NCI-H69 (cell line): ENCODE results near the gene PHF21A.
A peak's percentile ranks its signal among the peaks of the same experiment; 100 is the strongest.
"Not testable (repeated sequence)": the region's sequence is repeated elsewhere in the genome, so short reads cannot be mapped to it uniquely, and the experiment has no call there.

Experiments
- DNase-seq: peaks from one replicate; lab custom pipeline; 2025; lab: John Stamatoyannopoulos, UW

PHF21A gene

GRCh38 chr11:46036009-46036408, 85.2 kb downstream of the PHF21A start:
- DNase-seq = no peak

GRCh38 chr11:46034041-46034440, 87.2 kb downstream of the PHF21A start:
- no peak for DNase-seq

DNA sequence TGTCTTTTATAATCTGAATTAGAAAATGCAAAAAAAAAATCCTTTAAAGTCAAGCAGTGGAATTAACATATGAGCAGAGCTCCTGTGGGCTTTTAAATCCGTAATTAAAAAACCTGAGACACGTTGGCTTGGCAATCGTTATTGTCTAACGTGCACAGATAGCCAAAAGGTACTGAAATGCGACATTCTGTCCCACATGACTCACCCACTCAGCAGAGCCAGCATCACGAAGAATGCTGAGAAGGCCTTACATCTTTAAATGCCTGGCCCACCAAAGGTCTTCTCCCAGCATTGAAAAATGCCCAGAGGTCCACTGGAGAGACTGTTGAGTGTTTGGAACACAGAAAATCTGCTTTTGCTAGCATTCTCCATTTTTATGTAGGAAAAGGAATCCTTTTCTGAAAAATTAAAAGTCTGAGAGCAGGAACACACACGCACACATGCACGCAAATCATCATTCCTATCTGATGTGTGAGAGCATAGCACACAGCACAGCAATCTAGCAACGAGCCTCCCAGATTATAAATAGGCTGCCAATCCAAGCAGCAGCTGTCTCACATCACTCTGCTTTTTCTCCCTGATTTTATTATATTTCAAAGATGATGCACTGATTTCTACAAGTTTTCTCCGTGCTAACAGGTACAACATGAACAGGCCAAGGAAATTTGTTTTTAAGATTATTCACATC, 94.5 kb downstream of the PHF21A start:
- DNase-seq = no peak

DNA sequence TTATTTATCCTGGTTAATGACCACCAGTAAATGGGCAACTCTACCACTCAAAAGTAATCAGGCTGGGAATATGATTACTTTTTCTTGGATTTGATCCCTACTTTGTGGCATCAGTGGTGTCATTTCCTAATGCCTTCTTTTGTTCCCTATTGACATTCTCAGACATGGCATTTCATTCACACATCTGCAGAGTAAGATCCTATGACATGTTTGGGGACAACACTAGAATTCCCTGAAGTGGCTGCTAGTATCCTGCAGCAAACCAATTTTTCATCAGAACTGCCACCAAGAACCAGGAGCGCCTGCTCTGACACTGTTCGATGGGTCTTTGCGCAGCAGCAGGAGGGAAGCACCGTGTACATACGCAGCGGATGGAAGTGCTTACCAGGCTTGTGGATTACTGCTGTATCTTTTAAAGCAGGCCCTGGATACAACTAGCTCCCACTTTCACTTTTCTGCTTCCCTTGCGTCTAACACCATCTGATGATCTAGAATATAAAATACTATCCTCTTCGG, 101.1 kb downstream of the PHF21A start:
- DNase-seq = no peak

DNA sequence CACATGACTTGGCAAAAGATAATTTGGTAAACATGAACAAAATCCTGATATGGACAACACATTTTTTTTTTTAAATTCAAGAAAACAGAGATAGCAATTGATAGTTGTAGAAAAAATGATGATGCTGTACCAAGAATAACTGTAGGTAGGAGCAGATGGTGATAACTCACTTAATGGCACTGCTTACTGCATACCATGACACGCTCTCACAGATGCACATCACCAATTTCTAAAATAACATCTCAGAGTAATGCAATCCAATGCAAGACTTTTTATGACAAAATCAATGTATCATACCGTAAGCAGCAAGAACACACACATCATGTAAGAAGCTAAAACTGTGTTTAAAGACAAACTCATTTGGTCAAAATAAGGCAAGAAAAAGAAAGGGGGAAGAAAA, 102.6 kb downstream of the PHF21A start:
- DNase-seq = no peak

- DNase-seq = no peak
These were observed 103.9 kb downstream of the PHF21A start for GRCh38 chr11:46017341-46017740.

DNA sequence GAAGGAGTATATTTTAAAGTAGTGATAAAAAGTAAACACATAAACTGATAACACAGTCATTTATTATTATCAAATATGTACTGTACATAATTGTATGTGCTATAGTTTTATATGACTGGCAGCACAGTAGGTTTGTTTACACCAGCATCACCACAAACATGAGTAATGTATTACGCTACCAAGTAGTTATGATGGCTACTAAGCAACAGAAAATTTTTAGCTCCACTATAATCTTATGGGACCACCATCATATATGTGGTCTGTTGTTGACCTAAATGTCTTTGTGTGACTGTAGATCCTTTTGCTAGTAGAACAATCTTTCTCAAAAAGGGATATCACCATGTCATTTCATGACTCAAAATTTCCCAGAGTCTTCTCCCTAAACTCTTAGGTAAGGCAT, 105.3 kb downstream of the PHF21A start:
- DNase-seq = no peak

DNA sequence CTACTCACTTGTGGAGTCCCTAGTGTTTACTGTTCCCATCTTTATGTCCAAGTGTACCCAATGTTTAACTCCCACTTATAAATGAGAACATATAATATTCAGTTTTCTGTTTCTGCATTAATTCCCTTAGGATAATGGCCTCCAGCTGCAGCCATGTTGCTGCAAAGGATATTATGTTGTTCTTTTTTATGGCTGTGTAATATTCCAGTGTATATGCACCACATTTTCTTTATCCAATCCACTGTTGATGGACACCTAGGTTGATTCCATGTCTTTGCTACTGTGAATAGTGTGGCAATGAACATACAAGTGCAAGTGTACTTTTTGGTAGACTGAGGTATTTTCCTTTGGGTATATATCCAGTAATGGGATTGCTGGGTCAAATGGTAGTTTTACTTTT, 107.1 kb downstream of the PHF21A start:
- DNase-seq = not testable (repeated sequence)

- no peak for DNase-seq
These were observed 109.1 kb downstream of the PHF21A start for GRCh38 chr11:46012185-46012584.

DNA sequence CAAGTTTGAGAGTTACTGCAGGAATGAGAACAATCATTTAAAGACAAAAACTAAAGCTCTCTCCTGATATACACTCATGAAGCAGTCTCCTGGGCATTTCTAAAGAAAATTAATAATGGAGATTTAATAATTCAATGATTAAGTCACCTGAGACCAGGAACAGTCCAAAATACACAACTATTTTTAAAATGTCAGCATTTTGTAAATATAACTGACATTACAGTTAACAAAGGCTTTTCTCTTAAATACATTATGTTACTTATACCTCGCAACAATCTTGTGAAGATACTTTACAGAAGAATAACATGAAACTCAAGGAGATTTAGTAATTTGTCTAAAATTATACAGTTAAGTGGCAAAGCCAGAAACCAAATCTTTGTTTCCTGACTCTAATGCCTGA, 111.2 kb downstream of the PHF21A start:
- DNase-seq = no peak

GRCh38 chr11:46009647-46010046, 111.6 kb downstream of the PHF21A start:
- DNase-seq = no peak

GRCh38 chr11:46006418-46007070, 114.7 kb downstream of the PHF21A start:
- DNase-seq = peak; percentile 87

DNA sequence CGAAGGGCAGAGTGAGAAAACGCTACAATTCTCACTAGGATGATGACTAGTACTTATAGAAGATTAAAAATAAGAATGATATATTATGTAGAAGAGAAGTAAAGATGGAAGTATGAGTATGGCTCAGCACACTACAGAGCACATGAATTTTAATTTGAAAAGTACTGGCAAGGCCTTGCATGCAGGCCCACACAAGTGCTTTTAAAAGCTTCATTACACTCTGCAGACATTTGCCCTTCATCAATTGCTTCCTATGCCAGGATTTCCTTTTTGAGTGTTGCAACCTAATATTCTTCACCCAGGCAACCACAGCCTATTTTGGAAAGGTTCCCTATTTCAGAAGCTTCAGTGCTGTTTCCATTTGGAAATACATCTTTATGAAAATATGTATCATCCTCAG, 117.7 kb downstream of the PHF21A start:
- peak; percentile 50 for DNase-seq

GRCh38 chr11:46002189-46002588, 119.1 kb downstream of the PHF21A start:
- DNase-seq = no peak

DNA sequence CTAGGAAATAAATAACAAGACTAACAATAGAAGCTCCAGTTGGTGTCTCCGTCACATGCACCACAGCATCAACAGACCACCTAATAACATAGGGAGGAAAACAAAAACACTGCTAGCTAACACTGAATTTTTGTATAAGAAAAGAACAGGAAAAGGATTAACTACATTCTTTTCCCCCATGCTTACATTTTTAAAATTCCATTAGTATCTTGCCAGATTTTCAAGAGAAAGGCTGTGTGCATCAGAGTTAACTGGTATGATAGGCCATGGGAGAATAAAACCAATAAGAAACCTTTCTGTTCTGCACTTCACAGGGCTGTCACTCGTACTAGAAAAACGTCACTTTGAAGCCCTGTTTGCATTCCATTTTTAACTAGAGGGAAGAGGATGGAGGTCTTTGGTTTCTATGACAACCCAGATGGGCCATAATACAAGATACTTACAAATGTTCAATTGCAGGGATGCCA, 119.8 kb downstream of the PHF21A start:
- no peak for DNase-seq

DNA sequence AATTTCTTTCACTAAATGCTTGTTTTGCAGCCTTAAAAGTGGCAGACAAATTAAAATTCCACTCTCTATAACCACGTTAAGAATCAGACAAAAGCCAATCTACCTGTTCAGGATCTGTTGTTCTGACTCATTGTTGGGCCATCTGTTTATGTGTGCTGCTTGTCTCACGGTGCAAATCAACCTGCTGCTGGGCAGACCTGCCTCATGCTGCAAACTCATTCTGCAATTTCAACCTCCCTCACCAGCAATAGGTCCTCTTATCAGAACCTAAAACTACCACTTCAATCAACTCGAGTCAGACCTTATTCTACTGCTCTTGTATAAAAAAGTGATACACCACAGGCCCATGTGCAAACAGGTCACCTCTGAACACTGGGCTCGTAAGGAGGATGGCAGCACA, 123.7 kb downstream of the PHF21A start:
- peak; percentile 90 for DNase-seq

DNA sequence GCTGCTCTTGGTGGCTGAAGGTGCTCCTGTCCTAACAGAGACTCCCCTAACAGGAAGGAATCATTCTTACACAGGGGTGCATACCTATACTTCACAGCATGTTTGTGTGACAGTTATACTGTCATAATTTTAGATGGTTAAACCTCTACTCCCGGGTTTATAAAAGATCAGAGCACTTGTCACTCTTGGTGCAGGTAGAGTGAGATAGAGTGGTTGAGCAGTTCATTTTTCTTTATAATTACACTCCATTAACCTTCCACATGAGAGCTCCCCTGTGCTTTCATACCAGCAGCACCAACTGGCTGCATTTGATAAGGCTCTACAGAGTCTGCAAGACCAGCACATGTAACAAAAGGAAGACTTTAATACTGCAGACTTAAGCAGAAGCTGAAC, 125.9 kb downstream of the PHF21A start:
- peak; percentile 87 for DNase-seq

DNA sequence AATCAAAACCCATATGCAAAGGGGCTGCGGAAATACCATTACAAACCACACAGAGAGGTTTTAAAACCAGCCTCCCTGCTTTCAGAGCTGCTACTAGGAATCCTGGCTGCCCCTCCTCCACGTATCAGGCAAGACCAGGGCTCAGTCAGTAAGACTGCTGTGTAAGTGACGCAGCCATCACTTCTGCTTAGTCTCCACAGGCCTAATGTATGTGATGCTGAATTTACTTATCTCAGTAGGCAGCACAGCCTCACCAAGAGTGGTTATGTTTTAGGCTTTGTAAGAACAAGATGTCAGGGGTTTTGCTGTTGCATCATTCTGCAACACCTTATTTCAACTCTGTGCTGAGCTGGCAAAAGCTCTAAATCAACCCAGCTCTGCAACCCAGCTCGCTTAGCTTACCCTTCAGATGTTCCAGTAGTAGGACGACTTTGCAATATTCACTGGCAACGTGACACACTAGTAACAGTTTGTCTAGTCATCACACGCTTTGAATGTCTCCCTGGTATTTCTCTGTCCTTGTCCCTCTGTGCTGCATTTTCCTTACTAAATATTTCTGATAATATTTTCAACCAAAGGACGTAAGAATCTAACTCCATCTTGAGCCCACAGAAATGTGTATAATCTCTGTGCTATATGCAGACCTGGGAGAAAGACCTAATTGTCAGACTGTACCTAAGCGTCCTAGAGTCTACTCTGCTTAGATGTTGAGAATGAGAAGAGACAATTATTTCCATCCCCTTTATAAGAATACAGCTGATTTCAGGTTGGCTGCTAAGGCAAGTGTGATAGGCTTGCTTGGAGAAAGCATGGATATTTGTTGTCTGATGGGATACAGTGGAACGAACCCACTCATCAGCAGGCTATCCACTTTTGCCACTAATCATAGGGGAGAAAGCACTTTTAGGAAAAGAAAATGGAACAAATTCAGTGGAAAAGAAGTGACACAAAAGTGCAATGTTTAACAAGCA, 126.6 kb downstream of the PHF21A start:
- peak; percentile 79 for DNase-seq

DNA sequence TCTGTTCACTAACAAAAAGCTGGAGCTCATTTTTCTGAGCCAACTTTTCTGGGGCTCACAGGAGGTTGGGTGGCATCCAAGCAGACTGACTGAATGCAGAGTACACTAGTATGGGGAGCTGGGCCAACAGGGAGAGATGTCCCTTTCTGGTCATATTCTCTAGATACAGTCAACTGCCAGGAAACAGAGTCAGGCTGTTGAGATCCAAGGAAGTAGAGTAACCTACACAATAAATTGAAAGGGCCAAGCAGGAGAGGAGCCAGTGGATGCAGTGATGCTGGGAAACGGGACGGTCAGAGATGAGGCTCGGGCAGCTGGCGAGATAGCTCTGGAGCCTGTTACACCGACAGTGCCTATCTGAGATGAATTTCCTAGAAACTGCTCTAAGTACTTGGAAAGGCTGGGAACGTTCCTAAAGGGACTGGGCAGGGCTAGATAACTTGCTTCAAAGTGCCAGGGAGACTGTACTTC, 127.7 kb downstream of the PHF21A start:
- peak; percentile 58 for DNase-seq

DNA sequence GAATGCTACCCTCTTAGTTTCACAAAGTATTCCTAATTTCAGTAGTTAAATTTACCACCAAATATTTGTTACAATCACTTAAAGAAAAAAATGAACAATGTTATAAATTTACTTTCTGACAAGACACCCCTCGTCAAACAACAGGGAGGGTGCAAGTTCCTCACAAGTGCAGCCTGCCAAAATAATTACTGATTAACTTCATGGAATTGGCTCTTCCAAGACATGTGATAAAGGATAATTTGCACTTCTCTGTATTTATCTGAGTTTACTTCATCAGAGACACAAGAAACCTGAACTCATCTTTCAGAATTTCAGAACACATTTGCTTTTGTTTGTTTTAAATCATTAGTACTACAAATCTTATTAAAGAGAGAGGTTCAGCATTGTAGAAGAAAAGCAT, 132.3 kb downstream of the PHF21A start:
- DNase-seq = no peak

DNA sequence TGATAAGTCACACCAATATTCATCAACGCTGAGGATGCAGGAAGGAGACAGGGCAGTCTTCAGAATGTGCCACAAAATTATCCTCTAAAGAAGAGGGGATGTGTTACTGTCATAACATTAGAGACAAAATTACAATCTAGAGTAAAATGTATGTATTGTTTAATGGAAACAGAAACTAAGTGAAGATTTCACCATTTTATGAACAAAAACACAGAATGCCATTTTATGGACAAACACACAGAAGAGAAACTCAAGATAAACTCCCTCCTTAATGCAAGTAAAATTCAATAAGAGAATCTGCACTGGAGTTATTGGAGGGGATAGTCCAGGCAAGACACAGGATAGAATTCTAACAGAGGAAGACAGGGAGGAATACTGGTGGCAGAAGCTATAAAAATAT, 136.0 kb downstream of the PHF21A start:
- DNase-seq = no peak

DNA sequence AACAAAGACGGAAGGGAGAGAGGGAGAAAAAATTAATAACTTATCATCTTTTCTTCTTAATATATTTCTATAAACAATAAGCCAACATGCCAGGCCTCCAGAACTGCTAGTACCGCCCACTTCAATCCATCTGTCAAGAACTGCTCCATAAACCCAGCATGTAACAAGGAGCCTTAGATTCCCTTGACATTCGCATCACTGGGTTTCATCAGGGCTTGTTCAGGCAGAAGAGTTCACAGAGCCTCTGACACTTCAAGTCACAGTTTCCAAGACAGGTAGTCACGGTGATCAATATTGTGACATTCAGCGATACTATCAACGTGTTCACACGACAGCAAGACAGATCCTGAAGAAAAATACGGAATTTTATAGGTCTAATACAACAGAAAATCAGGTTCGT, 137.1 kb downstream of the PHF21A start:
- peak; percentile 28 for DNase-seq
